ENCODE measurements around the gene PCYT1A.
"Not testable (repeated sequence)": the region's sequence is repeated elsewhere in the genome, so short reads cannot be mapped to it uniquely, and the experiment has no call there.

PCYT1A gene

DNA sequence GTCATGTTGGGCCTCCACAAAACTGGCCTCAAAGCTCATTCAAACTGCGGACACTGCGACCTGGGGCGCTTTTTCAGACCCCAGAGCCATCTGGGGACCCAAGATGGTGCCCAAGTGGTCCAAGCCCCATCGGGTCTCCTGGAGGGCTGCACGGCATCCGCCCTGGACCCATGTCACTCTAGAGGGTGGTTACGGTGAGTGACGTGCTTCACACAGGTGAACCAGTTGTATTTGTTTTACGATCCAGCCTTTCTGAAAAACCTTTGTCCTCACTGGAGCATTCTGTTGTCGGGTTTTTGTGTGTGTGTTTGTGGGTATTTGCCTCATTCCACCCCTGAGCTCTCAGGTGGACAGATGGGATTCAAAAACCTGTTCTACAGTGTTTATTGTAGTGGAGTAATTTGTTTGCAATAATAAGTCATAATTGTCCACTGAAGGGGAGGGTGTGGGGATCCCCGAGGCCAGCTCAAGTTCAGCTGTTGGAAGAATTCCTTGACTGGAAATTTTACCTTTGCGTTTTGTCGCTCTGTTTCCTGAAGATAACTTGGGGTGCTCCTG lies 69.3 kb downstream of the PCYT1A start:
- H3K9me3 Mint-ChIP-seq, result no peaks in the 10 kb centered on the region

GRCh38 chr3:196217307-196218154 lies 70.0 kb downstream of the PCYT1A start:
- H3K27ac Mint-ChIP-seq, result no peak overlapping the region
- no peak overlapping the region for H3K4me3 Mint-ChIP-seq
- ATAC-seq, result no peak
- H3K36me3 Mint-ChIP-seq (ENCODE audit: low read depth), result no peaks in the 10 kb centered on the region
- H3K9me3 Mint-ChIP-seq, result no peaks in the 10 kb centered on the region
- DNase-seq, result no peak
- peaks cover 19% of the 10 kb centered on the region for H3K4me1 Mint-ChIP-seq
- no peaks in the 10 kb centered on the region for H3K27me3 Mint-ChIP-seq

More for the DNA sequence above, 69.3 kb downstream of the PCYT1A start:
- Mint-ChIP-seq H3K4me3 (no peak overlapping the region), H3K27me3 (no peaks in the 10 kb centered on the region), H3K4me1 (peaks cover 19% of the 10 kb centered on the region), H3K36me3 (ENCODE audit: low read depth) (no peaks in the 10 kb centered on the region), H3K27ac (no peak overlapping the region)
- DNase-seq (no peak), ATAC-seq (no peak)

GRCh38 chr3:196216681-196217211 lies 70.8 kb downstream of the PCYT1A start:
- no peaks in the 10 kb centered on the region for H3K36me3 Mint-ChIP-seq (ENCODE audit: low read depth)
- H3K4me3 Mint-ChIP-seq, result no peak overlapping the region
- H3K9me3 Mint-ChIP-seq, result no peaks in the 10 kb centered on the region
- H3K4me1 Mint-ChIP-seq, result peaks cover 19% of the 10 kb centered on the region
- no peaks in the 10 kb centered on the region for H3K27me3 Mint-ChIP-seq
- no peak for ATAC-seq
- no peak overlapping the region for H3K27ac Mint-ChIP-seq
- DNase-seq, result no peak

- peaks cover 19% of the 10 kb centered on the region for H3K4me1 Mint-ChIP-seq
- no peak within 1 kb of the TSS for H3K27ac Mint-ChIP-seq
- H3K27me3 Mint-ChIP-seq, result no peaks in the 10 kb centered on the region
- no peak for DNase-seq
- H3K9me3 Mint-ChIP-seq, result no peaks in the 10 kb centered on the region
- no peaks in the 10 kb centered on the region for H3K36me3 Mint-ChIP-seq (ENCODE audit: low read depth)
- H3K4me3 Mint-ChIP-seq, result no peak within 1 kb of the TSS
- ATAC-seq, result no peak
Measured at GRCh38 chr3:196216089-196216564, 71.4 kb downstream of the PCYT1A start, which contains the start of gene SLC51A. SLC51A (plus strand) TSS chr3:196216534; CDS start chr3:196216713, 179 bp downstream.

- Mint-ChIP-seq H3K9me3 (no peaks in the 10 kb centered on the region), H3K27ac (no peak overlapping the region), H3K4me1 (peaks cover 19% of the 10 kb centered on the region), H3K36me3 (ENCODE audit: low read depth) (no peaks in the 10 kb centered on the region), H3K27me3 (no peaks in the 10 kb centered on the region), H3K4me3 (no peak overlapping the region)
- DNase-seq, result no peak
- no peak for ATAC-seq
Measured at GRCh38 chr3:196215493-196216020, 72.0 kb downstream of the PCYT1A start.

- no peak overlapping the region for H3K27ac Mint-ChIP-seq
- H3K9me3 Mint-ChIP-seq, result no peaks in the 10 kb centered on the region
- ATAC-seq, result no peak
- no peaks in the 10 kb centered on the region for H3K36me3 Mint-ChIP-seq (ENCODE audit: low read depth)
- H3K27me3 Mint-ChIP-seq, result no peaks in the 10 kb centered on the region
- no peak for DNase-seq
- H3K4me1 Mint-ChIP-seq, result peaks cover 19% of the 10 kb centered on the region
- no peak overlapping the region for H3K4me3 Mint-ChIP-seq
Measured at GRCh38 chr3:196214783-196215441, 72.6 kb downstream of the PCYT1A start.

DNA sequence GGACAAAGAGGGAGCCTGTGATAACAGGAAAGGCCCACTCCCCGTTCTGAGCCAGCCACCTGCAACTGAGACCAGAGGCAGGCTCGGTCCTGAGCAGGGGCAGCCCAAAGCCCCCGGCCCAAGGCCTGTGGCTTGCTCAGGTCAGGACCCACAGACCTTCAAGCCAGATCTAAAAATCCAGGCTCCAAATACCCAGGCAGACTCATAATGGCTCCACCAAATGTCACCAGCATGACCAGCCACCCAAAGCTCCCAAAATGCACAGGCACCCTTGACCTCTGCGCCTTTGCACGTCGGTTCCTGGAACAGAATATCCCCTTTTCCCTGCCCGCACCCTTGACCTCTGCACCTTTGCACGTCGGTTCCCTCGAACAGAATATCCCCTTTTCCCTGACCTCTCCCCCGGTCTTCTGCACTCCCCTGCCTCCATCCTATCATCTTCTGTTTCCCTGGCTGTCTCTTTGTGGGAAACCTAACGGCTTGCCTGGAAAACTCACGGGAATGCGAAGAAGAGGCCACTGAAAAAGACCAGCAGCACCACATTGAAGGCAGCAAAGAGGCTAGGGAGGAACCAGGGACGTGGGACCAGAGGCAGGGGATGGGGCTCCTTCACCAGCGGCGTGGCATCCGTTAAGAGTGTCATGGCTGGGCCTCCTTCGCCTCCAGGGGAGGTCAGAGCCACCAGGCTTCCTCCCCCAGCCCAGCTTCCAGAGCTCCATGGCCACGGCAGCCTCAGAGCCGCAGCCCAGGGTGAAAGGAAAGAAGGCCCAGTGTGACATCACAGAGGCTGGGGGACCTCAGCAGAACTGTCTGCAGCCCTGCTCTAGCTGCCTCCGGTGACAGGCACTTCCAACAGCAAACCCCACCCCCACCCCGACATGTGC lies 76.6 kb downstream of the PCYT1A start, which contains the start of gene ZDHHC19:
ZDHHC19 (minus strand) TSS at position 728 of the 884 bp plus-strand sequence; CDS start at position 643, 85 bp downstream.
- H3K27me3 Mint-ChIP-seq, result no peaks in the 10 kb centered on the region
- H3K27ac Mint-ChIP-seq, result no peak within 1 kb of the TSS
- ATAC-seq (no peak), DNase-seq (no peak)
- H3K36me3 Mint-ChIP-seq (ENCODE audit: low read depth), result no peaks in the 10 kb centered on the region
- no peak within 1 kb of the TSS for H3K4me3 Mint-ChIP-seq
- peaks cover 5% of the 10 kb centered on the region for H3K4me1 Mint-ChIP-seq
- no peaks in the 10 kb centered on the region for H3K9me3 Mint-ChIP-seq

DNA sequence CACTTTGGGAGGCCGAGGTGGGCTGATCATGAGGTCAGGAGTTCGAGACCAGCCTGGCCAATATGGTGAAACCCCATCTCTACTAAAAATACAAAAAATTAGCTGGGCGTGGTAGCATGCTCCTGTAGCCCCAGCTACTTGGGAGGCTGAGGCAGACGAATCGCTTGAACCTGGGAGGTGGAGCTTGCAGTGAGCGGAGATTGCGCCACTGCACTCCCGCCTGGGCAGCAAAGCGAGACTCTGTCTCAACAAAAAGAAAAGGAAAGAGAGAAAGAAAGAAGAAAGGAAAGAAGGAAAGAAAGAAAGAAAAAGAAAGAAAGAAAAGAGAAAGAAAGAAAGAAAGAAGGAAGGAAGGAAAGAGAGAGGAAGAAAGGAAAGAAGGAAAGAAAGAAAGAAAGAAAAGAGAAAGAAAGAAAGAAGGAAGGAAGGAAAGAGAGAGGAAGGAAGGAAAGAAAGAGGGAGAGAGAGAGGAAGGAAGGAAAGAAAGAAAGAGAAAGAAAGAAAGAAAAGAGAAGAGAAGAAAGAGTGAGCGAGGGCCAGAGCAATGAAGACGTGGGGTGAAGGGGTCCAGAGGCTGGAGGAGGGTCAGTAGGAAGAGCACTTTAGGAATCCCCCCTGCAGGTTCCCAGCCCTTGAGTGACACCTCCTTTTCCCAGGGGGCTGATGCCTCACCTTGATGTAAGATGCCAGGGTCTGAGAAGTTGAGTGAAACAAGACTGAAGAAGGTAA lies 77.4 kb downstream of the PCYT1A start:
- not testable (repeated sequence) for ATAC-seq; DNase-seq; H3K27ac Mint-ChIP-seq; H3K27me3 Mint-ChIP-seq; H3K36me3 Mint-ChIP-seq (ENCODE audit: low read depth); H3K4me3 Mint-ChIP-seq; H3K9me3 Mint-ChIP-seq; H3K4me1 Mint-ChIP-seq

DNA sequence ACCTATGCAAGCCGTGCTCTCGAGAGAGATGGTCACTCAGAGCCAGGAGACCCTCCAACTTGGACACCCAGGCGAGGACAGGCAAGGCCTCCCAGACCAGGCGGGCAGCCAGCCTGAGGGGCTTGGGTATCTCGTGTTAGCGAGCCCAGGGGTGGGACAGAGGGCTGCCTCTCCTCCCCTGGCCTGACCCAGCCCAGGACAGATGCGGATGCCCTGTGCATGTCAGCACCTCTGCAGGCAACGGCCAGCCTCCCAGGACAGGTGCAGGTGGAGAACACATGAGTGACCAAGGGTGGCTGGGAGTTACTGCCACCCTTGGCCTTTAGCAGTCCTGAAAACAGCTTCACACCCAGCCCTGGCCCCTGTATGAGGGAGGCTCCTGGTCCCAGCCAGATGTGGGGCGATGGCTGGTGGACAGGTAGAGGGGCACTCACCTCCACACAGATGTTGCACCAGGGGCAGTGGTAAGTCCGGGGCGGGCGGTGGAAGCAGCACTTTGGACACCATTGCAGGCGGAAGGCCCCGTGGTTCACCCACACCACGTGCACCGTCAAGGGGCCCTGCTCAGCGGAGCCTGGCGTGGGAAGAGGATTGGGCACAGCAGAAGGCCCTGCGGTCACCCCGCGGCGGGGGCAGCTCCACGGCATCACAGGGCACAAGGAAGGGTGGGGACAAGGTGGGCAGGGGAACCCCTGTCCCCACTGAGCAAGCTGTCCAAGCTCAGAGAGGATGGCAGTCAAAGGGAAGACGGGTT lies 78.4 kb downstream of the PCYT1A start:
- Mint-ChIP-seq H3K9me3 (no peaks in the 10 kb centered on the region), H3K4me3 (no peak overlapping the region), H3K4me1 (peaks cover 11% of the 10 kb centered on the region), H3K36me3 (ENCODE audit: low read depth) (no peaks in the 10 kb centered on the region), H3K27me3 (peaks cover 4% of the 10 kb centered on the region), H3K27ac (no peak overlapping the region)
- DNase-seq (no peak), ATAC-seq (no peak)

GRCh38 chr3:196207833-196208607 lies 79.5 kb downstream of the PCYT1A start:
- H3K36me3 Mint-ChIP-seq (ENCODE audit: low read depth), result no peaks in the 10 kb centered on the region
- H3K27me3 Mint-ChIP-seq, result peaks cover 6% of the 10 kb centered on the region
- H3K4me1 Mint-ChIP-seq, result peaks cover 15% of the 10 kb centered on the region
- no peaks in the 10 kb centered on the region for H3K9me3 Mint-ChIP-seq
- DNase-seq, result peak; percentile 60
- H3K4me3 Mint-ChIP-seq, result peak overlapping the region; percentile 75
- peak; percentile 29 for ATAC-seq
- no peak overlapping the region for H3K27ac Mint-ChIP-seq

GRCh38 chr3:196207159-196207832 lies 80.2 kb downstream of the PCYT1A start:
- H3K4me1 Mint-ChIP-seq, result peaks cover 18% of the 10 kb centered on the region
- no peaks in the 10 kb centered on the region for H3K9me3 Mint-ChIP-seq
- H3K27me3 Mint-ChIP-seq, result peaks cover 6% of the 10 kb centered on the region
- peak overlapping the region; percentile 75 for H3K4me3 Mint-ChIP-seq
- H3K27ac Mint-ChIP-seq, result no peak overlapping the region
- peak; percentile 17 for ATAC-seq
- H3K36me3 Mint-ChIP-seq (ENCODE audit: low read depth), result no peaks in the 10 kb centered on the region
- no peak for DNase-seq

Data from activated naive CD8-positive, alpha-beta T cell treated with anti-CD3 and anti-CD28 coated beads, Interleukin-2, amount 50 U/mL, for 24 hours (primary cell).